ENCODE measurements around the gene STK38L.

The STK38L gene
- total RNA-seq: 17.9 to 34.6 reads per million in 2 donors

GRCh38 chr12:27243804-27244688 is at the start of gene STK38L:
STK38L (plus strand) TSS chr12:27244286; CDS start chr12:27297721, 53,435 bp downstream.
- DNase-seq: peak; percentile 95

- DNase-seq: no peak
Observed at GRCh38 chr12:27194644-27195043, 49.4 kb upstream of the STK38L start.

GRCh38 chr12:27198036-27198435 is 46.0 kb upstream of the STK38L start:
- no peak for DNase-seq

- DNase-seq: no peak
Observed at GRCh38 chr12:27199638-27200300, 44.3 kb upstream of the STK38L start.

GRCh38 chr12:27201169-27201568 is 42.9 kb upstream of the STK38L start:
- no peak for DNase-seq

GRCh38 chr12:27206801-27207502 is 37.1 kb upstream of the STK38L start:
- no peak for DNase-seq

GRCh38 chr12:27207615-27208413 is 36.3 kb upstream of the STK38L start:
- no peak for DNase-seq

- DNase-seq: no peak
Observed at GRCh38 chr12:27208414-27208750, 35.7 kb upstream of the STK38L start.

- DNase-seq: no peak
Observed at GRCh38 chr12:27209257-27209910, 34.7 kb upstream of the STK38L start.

GRCh38 chr12:27210187-27210586 is 33.9 kb upstream of the STK38L start:
- no peak for DNase-seq

- DNase-seq: no peak
Observed at GRCh38 chr12:27212861-27213260, 31.2 kb upstream of the STK38L start.

GRCh38 chr12:27213304-27213703 is 30.8 kb upstream of the STK38L start:
- no peak for DNase-seq

GRCh38 chr12:27213830-27214787 is 30.0 kb upstream of the STK38L start:
- no peak for DNase-seq

- no peak for DNase-seq
Observed at GRCh38 chr12:27217590-27217989, 26.5 kb upstream of the STK38L start.

- no peak for DNase-seq
Observed at GRCh38 chr12:27219693-27220054, 24.4 kb upstream of the STK38L start.

- no peak for DNase-seq
Observed at GRCh38 chr12:27220055-27220987, 23.8 kb upstream of the STK38L start.

- DNase-seq: no peak
Observed at GRCh38 chr12:27220988-27221345, 23.1 kb upstream of the STK38L start.

- no peak for DNase-seq
Observed at GRCh38 chr12:27221625-27222387, 22.3 kb upstream of the STK38L start.

- DNase-seq: no peak
Observed at GRCh38 chr12:27226407-27226929, 17.6 kb upstream of the STK38L start.

Measured in T-helper 9 cell (primary cell).